Caki2 (cell line): Measurements from ENCODE around the gene KCNIP2. TPM values are rescaled to one million over a fixed set of nuclear protein-coding genes. Genes with fewer than 3 reads are reported as not detected.

ENCODE experiments used
- DNase-seq: peaks from one replicate; pipeline ENCODE4 v3.0.0-alpha.2; 2015; ENCODE audit warnings: low read depth
- in situ Hi-C: cut with HindIII; loops from 2 replicates; pipeline ENCODE4 v1.10.0; 2016; ENCODE audit warnings: low sequenced_read_pairs, low pct_unique_long_range_greater_than_20kb, mixed read lengths
- total RNA-seq: library from RNA; depleted of rRNA; stranded (reverse); fragments of >200 nt; shearing (Covaris generic); gene quantifications from 2 replicates; pipeline ENCODE4 v1.2.3, GENCODE V29; 2014; ENCODE audit warnings: low replicate concordance; rRNA removed

KCNIP2 gene
- total RNA-seq, 1 experiment from 2014 or later = 0.20 TPM

DNA sequence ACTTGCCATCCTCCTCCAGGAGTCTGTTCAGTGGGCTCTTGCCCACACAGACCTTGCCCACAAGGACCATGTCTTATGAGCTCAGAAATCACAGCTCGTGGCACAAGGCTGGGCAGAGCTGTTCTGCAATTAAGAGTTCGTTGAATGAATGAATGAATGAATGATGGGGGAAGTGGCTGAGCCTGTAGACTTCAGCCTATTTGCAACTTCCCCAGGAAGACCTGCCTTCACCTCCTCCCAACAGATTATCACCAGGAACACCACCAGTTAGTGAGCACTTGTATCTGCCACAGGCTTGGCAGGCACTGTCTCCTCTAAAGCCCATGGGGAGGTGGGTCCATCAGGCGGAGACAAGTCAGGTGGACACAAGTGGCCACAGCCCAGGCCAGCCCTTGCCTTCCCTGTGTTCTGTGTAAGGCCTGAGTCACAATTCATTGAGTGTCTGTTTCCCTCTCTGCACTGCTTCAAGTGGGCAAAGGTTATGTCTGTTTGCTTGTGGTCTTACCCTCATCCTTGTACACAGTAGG is 65.9 kb downstream of the KCNIP2 start:
- DNase-seq = no peak
- in situ Hi-C loops = no loop called here

DNA sequence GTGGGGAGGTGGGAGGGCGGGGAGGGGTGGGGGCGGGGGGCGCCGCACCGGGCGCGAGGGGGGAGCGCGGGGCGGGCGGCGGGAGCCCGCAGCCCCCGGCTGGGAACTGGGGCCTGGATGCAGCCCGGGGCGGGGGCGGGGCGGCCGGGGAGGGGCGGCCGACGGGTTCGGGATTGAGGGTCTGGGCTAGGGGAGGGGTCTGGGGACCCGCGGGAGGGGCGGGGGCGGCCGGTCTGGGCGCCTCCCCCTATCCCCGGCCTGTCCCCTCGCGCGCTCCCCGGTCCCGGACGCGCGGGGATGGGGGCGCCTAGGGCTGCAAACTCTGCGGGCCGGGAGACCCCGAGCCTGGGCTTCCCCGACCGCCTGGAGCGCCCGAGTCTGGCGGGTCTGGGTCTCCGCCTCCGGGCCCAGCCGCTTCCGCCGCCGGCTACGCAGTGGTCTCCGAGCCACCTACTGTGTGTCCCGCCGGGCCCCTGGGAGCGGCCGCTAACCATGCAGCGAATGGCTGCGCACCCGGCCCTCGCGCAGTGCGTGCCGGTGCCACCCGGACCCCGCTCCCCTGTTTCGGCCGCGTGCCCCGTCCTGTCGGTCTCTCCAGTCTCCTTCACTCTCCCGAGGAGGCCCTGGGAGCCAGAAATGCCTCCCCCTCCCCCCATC is 67.3 kb downstream of the KCNIP2 start:
- in situ Hi-C loops = no loop called here
- no peak for DNase-seq

Other genes with a start within 250 kb of the KCNIP2 start
- gene FBXW4, start 148.6 kb downstream of the KCNIP2 start, total RNA-seq = 55.7 and 72.0 TPM in 2 replicates
- not detected in 2 replicates for gene FGF8, start 67.7 kb downstream of the KCNIP2 start, total RNA-seq
- gene NPM3, start 60.4 kb downstream of the KCNIP2 start, total RNA-seq = 73.2 and 172 TPM in 2 replicates
- gene OGA, start 25.4 kb downstream of the KCNIP2 start, total RNA-seq = 26.4 and 58.9 TPM in 2 replicates
- gene ARMH3, start 212.4 kb upstream of the KCNIP2 start, total RNA-seq = 5.6 and 7.1 TPM in 2 replicates
- 55.8 and 65.1 TPM in 2 replicates for gene HPS6, start 221.5 kb upstream of the KCNIP2 start, total RNA-seq